Stimulated activated naive CD4-positive, alpha-beta T cell (primary cell): ENCODE data around the gene CPEB4.

Experiments
- DNase-seq, 6 experiments: peaks; one replicate each; lab custom pipeline; 2025; lab: John Stamatoyannopoulos, UW

CPEB4 gene

GRCh38 chr5:173884402-173885053 is 3.6 kb upstream of the CPEB4 start:
- DNase-seq = peak in 3 of 6 experiments; percentile 6 to 13 (median 9)

GRCh38 chr5:173885054-173885443 is 3.1 kb upstream of the CPEB4 start:
- no peak for DNase-seq

GRCh38 chr5:173885475-173886010 is 2.6 kb upstream of the CPEB4 start:
- peak in 1 of 6 experiments; percentile 7 for DNase-seq

GRCh38 chr5:173886150-173886549 is 2.0 kb upstream of the CPEB4 start:
- no peak for DNase-seq

- peak in 5 of 6 experiments; percentile 7 to 32 (median 12) for DNase-seq
Measured at GRCh38 chr5:173888473-173889131, 453 bp downstream of the CPEB4 start.

GRCh38 chr5:173890195-173890991 is 2.2 kb downstream of the CPEB4 start:
- no peak for DNase-seq

GRCh38 chr5:173891308-173892116 is 3.4 kb downstream of the CPEB4 start:
- no peak for DNase-seq

- DNase-seq = no peak
Measured at GRCh38 chr5:173893192-173893561, 5.0 kb downstream of the CPEB4 start.

- no peak for DNase-seq
Measured at GRCh38 chr5:173895401-173896165, 7.4 kb downstream of the CPEB4 start.

- no peak for DNase-seq
Measured at GRCh38 chr5:173896631-173897030, 8.5 kb downstream of the CPEB4 start.

GRCh38 chr5:173901705-173902104 is 13.6 kb downstream of the CPEB4 start:
- no peak for DNase-seq

- DNase-seq = no peak
Measured at GRCh38 chr5:173902334-173902733, 14.2 kb downstream of the CPEB4 start.

- no peak for DNase-seq
Measured at GRCh38 chr5:173902743-173903142, 14.6 kb downstream of the CPEB4 start.

- DNase-seq = no peak
Measured at GRCh38 chr5:173903396-173904140, 15.4 kb downstream of the CPEB4 start.

- DNase-seq = no peak
Measured at GRCh38 chr5:173904151-173904550, 16.0 kb downstream of the CPEB4 start.

GRCh38 chr5:173907284-173907683 is 19.1 kb downstream of the CPEB4 start:
- DNase-seq = no peak

GRCh38 chr5:173907686-173908371 is 19.7 kb downstream of the CPEB4 start:
- no peak for DNase-seq

GRCh38 chr5:173909199-173909598 is 21.1 kb downstream of the CPEB4 start:
- no peak for DNase-seq

- no peak for DNase-seq
Measured at GRCh38 chr5:173910215-173910614, 22.1 kb downstream of the CPEB4 start.

- DNase-seq = no peak
Measured at GRCh38 chr5:173911623-173912022, 23.5 kb downstream of the CPEB4 start.
